Cardiac muscle cell (in vitro differentiated cells and primary cell): Measurements from ENCODE around the gene GINS1. TPM values are rescaled to one million over a fixed set of nuclear protein-coding genes. Genes with fewer than 3 reads are reported as not detected.
A peak's percentile ranks its signal among the peaks of the same experiment; 100 is the strongest.

ENCODE experiments used
- DNase-seq, 2 donors: peaks; one replicate each; pipeline versions ENCODE4 v3.0.0 to v3.0.0-alpha.2; 2010 to 2017; ENCODE audit warnings: low read depth in 1 of 2, low spot score in 1 of 2
- H3K27ac ChIP-seq: fragments of 200-600 bp; sonication (generic); 2 replicates; pipeline ENCODE4 v1.5.1; 2016
- H3K27me3 ChIP-seq: fragments of 200-600 bp; sonication (generic); 2 replicates; pipeline ENCODE4 v1.6.0; 2016; ENCODE audit warnings: control low read depth
- H3K36me3 ChIP-seq: fragments of 200-600 bp; sonication (generic); 2 replicates; pipeline ENCODE4 v1.5.1; 2016; ENCODE audit warnings: control low read depth
- H3K4me1 ChIP-seq: fragments of 200-600 bp; sonication (generic); 2 replicates; pipeline ENCODE4 v1.8.1; 2017; ENCODE audit warnings: low read depth, mild to moderate bottlenecking, mixed run types
- H3K4me3 ChIP-seq: fragments of 200-600 bp; sonication (generic); 2 replicates; pipeline ENCODE4 v1.5.1; 2016; ENCODE audit warnings: mild to moderate bottlenecking
- H3K9me3 ChIP-seq: fragments of 200-600 bp; sonication (generic); 2 replicates; pipeline ENCODE4 v1.5.1; 2017; ENCODE audit warnings: low read depth, mild to moderate bottlenecking, control low read depth
- CTCF ChIP-seq: IDR thresholded peaks from 2 replicates; pipeline ENCODE4 v1.5.1; 2012; ENCODE audit warnings: low read depth, mild to moderate bottlenecking, low read length
- polyA plus RNA-seq: library from polyadenylated mRNA; unstranded; fragments of >200 nt; fragmentation: Nextera tagmentation; extraction: Ambion mirVana; gene quantifications from 2 replicates; pipeline ENCODE4 v1.2.1, GENCODE V29; 2016
- total RNA-seq: library from RNA; depleted of rRNA; stranded (reverse); fragments of >200 nt; gene quantifications from 2 replicates; pipeline ENCODE4 v1.2.3, GENCODE V29; 2016

The GINS1 gene
- total and polyA plus RNA-seq, 2 experiments from 2014 or later: 9.6 to 10.5 TPM

GRCh38 chr20:25368526-25368925 is 38.9 kb upstream of the GINS1 start:
- Histone ChIP-seq H3K4me3 (no peak overlapping the region), H3K9me3 (no peaks in the 10 kb centered on the region), H3K36me3 (no peaks in the 10 kb centered on the region), H3K4me1 (no peaks in the 10 kb centered on the region), H3K27me3 (no peaks in the 10 kb centered on the region), H3K27ac (no peak overlapping the region)
- no peak for DNase-seq
- TF ChIP-seq CTCF: no peak

GRCh38 chr20:25368976-25369375 is 38.5 kb upstream of the GINS1 start:
- Histone ChIP-seq H3K27ac (peak overlapping the region; percentile 35), H3K4me3 (no peak overlapping the region), H3K9me3 (no peaks in the 10 kb centered on the region), H3K36me3 (no peaks in the 10 kb centered on the region), H3K4me1 (no peaks in the 10 kb centered on the region), H3K27me3 (no peaks in the 10 kb centered on the region)
- no peak for TF ChIP-seq CTCF
- no peak for DNase-seq

GRCh38 chr20:25369529-25369928 is 37.9 kb upstream of the GINS1 start:
- Histone ChIP-seq H3K9me3 (no peaks in the 10 kb centered on the region), H3K36me3 (no peaks in the 10 kb centered on the region), H3K4me1 (no peaks in the 10 kb centered on the region), H3K27ac (peak overlapping the region; percentile 35), H3K27me3 (no peaks in the 10 kb centered on the region), H3K4me3 (no peak overlapping the region)
- DNase-seq: no peak
- TF ChIP-seq CTCF: no peak

- no peak for TF ChIP-seq CTCF
- Histone ChIP-seq H3K4me3 (no peak overlapping the region), H3K9me3 (no peaks in the 10 kb centered on the region), H3K4me1 (no peaks in the 10 kb centered on the region), H3K27ac (no peak overlapping the region), H3K27me3 (no peaks in the 10 kb centered on the region), H3K36me3 (no peaks in the 10 kb centered on the region)
- no peak for DNase-seq
These were observed 37.5 kb upstream of the GINS1 start for GRCh38 chr20:25369971-25370370.

- no peak for TF ChIP-seq CTCF
- no peaks in the 10 kb centered on the region for H3K36me3 ChIP-seq
- H3K27me3 ChIP-seq: no peaks in the 10 kb centered on the region
- H3K27ac ChIP-seq: no peak overlapping the region
- H3K4me3 ChIP-seq: no peak overlapping the region
- no peaks in the 10 kb centered on the region for H3K4me1 ChIP-seq
- peak in 1 of 2 donors; percentile 63 for DNase-seq
- H3K9me3 ChIP-seq: no peaks in the 10 kb centered on the region
These were observed 34.7 kb upstream of the GINS1 start for GRCh38 chr20:25372584-25373336.

GRCh38 chr20:25374842-25375241 is 32.6 kb upstream of the GINS1 start:
- Histone ChIP-seq H3K9me3 (no peaks in the 10 kb centered on the region), H3K36me3 (no peaks in the 10 kb centered on the region), H3K27ac (no peak overlapping the region), H3K4me3 (no peak overlapping the region), H3K27me3 (no peaks in the 10 kb centered on the region), H3K4me1 (peaks cover 5% of the 10 kb centered on the region)
- DNase-seq: no peak
- TF ChIP-seq CTCF: no peak
